HepG2 (cell line): ENCODE data around the gene CAD. TPM values are rescaled to one million over a fixed set of nuclear protein-coding genes. Genes with fewer than 3 reads are reported as not detected.

Experiments
- AHDC1 ChIP-seq: sonication (generic); formaldehyde crosslinking; IDR thresholded peaks from 2 replicates; pipeline ENCODE4 v1.5.1; 2020; ENCODE audit warnings: mild to moderate bottlenecking, missing genetic modification reagents, borderline replicate concordance
- GTF2F1 ChIP-seq: fragments of 150-350 bp; IDR thresholded peaks from 2 replicates; pipeline ENCODE4 v1.6.1; 2014; ENCODE audit warnings: low read length
- GZF1 ChIP-seq: sonication (generic); formaldehyde crosslinking; IDR thresholded peaks from 2 replicates; pipeline ENCODE4 v1.5.1; 2020; ENCODE audit warnings: mild to moderate bottlenecking, missing genetic modification reagents
- MEIS1 ChIP-seq: sonication (generic); formaldehyde crosslinking; IDR thresholded peaks from 2 replicates; pipeline ENCODE4 v1.9.0; 2021; ENCODE audit warnings: mild to moderate bottlenecking, missing genetic modification reagents, moderate library complexity, borderline replicate concordance
- NBN ChIP-seq: fragments of 450-650 bp; conservative IDR thresholded peaks from 2 replicates; pipeline ENCODE4 v1.6.1; 2017
- NFYC ChIP-seq: IDR thresholded peaks from 2 replicates; pipeline ENCODE4 v1.6.1; 2016; ENCODE audit warnings: missing genetic modification reagents, missing compliant biosample characterization
- TAF1 ChIP-seq: sonication (generic); formaldehyde crosslinking; IDR thresholded peaks from 2 replicates; pipeline ENCODE4 v1.4.0; 2020; ENCODE audit warnings: missing genetic modification reagents
- ZBTB38 ChIP-seq: sonication (generic); formaldehyde crosslinking; IDR thresholded peaks from 2 replicates; pipeline ENCODE4 v1.5.1; 2020; ENCODE audit warnings: mild to moderate bottlenecking, missing genetic modification reagents
- ZBTB43 ChIP-seq: sonication (generic); formaldehyde crosslinking; conservative IDR thresholded peaks from 2 replicates; pipeline ENCODE4 v1.4.0; 2020; ENCODE audit warnings: missing genetic modification reagents
- ZKSCAN8 ChIP-seq: IDR thresholded peaks from 2 replicates; pipeline ENCODE4 v1.6.1; 2016; ENCODE audit warnings: borderline replicate concordance, missing genetic modification reagents, missing compliant biosample characterization
- ZNF138 ChIP-seq: sonication (generic); formaldehyde crosslinking; IDR thresholded peaks from 2 replicates; pipeline ENCODE4 v1.5.0; 2020; ENCODE audit warnings: mild to moderate bottlenecking, low read depth, missing genetic modification reagents
- ZNF142 ChIP-seq: sonication (generic); formaldehyde crosslinking; IDR thresholded peaks from 2 replicates; pipeline ENCODE4 v1.4.0; 2020; ENCODE audit warnings: missing genetic modification reagents
- ZNF3 ChIP-seq: IDR thresholded peaks from 2 replicates; pipeline ENCODE4 v1.7.0; 2017; ENCODE audit warnings: inconsistent platforms
- ZNF333 ChIP-seq: sonication (generic); formaldehyde crosslinking; IDR thresholded peaks from 2 replicates; pipeline ENCODE4 v1.4.0; 2020; ENCODE audit warnings: mild to moderate bottlenecking, missing genetic modification reagents, borderline replicate concordance
- ZNF562 ChIP-seq: sonication (generic); formaldehyde crosslinking; IDR thresholded peaks from 2 replicates; pipeline ENCODE4 v1.8.0; 2022; ENCODE audit warnings: missing genetic modification reagents, borderline replicate concordance
- ZNF724P ChIP-seq: sonication (generic); formaldehyde crosslinking; IDR thresholded peaks from 2 replicates; pipeline ENCODE4 v1.8.0; 2022; ENCODE audit warnings: missing genetic modification reagents, borderline replicate concordance
- ZNF768 ChIP-seq: sonication (generic); formaldehyde crosslinking; IDR thresholded peaks from 2 replicates; pipeline ENCODE4 v1.4.0; 2020; ENCODE audit warnings: missing genetic modification reagents
- ZZZ3 ChIP-seq: sonication (generic); formaldehyde crosslinking; IDR thresholded peaks from 2 replicates; pipeline ENCODE4 v1.4.0; 2020; ENCODE audit warnings: missing genetic modification reagents, mild to moderate bottlenecking, borderline replicate concordance
- polyA plus RNA-seq, 8 experiments: library from polyadenylated mRNA; depleted of rRNA in 3 of 8; stranded (reverse) in 7 of 8; unstranded in 1 of 8; fragments of >200 nt; fragmentation: Illumina TruSeq in 4 of 8; extraction: Trizol in 4 of 8; gene quantifications; 2 replicates each; pipeline versions ENCODE4 v1.2.1 to v1.2.3, GENCODE V29; 2011 to 2016; ENCODE audit warnings: low read depth in 4 of 8, missing spikeins in 1 of 8, mixed read lengths in 1 of 8; ENCODE audit not compliant: insufficient read depth in 1 of 8
- total RNA-seq, 5 experiments: library from RNA; depleted of rRNA; stranded (reverse); fragments of >200 nt; fragmentation: Illumina TruSeq; extraction: Trizol; gene quantifications; 2 replicates each; pipeline ENCODE4 v1.2.3, GENCODE V29; 2016; ENCODE audit warnings: low read depth in 1 of 5

The CAD gene
- total and polyA plus RNA-seq, 2 of the 13 experiments (the other 11 are each of a cell fraction or from before 2014, with no cell fraction given) = 21.7 to 37.0 TPM

DNA sequence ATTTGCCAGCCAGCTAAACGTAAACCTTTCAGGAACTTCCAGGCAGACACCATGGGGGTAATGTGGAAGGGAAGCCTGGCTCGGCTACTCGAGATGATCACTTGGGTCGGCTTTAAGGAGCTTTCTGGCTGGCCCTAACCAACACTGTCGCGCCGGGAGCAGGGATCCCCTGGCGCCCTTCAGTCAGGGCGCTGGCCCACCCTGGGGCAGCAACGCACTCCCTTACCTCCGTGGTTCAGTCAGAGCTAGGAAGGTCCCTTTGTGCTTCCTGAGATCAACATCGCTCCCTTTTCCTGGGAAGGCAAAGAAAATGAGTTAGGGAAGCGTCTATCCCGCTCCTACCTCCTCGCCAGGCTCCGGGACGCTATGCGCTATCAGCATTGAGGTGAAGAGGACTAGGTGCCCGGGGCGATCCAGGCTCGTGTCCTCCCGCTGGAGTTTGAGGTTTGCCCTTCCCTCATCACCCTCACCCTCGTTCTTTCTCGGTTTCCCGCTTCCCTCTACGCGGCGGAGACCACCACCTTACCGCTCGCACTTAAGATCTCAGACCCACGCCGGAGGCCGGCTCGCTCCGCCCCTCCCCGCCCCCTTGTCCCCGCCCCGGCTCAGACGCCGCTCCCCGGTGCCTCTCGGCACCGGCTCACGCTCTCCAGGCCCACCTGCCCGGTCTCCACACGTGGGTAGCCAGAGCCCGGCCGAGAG lies 5.8 kb upstream of the CAD start (continued):
- TF ChIP-seq ZKSCAN8 (CRISPR knock-in tag) = no peak
- TF ChIP-seq ZNF724P (CRISPR knock-in tag) = no peak
- no peak for TF ChIP-seq MEIS1 (CRISPR knock-in tag)
- no peak for TF ChIP-seq ZBTB43 (CRISPR knock-in tag)
- no peak; the same call in 1 of the 2 replicates for TF ChIP-seq ZNF142 (CRISPR knock-in tag)
- TF ChIP-seq ZNF138 (CRISPR knock-in tag) = no peak
- TF ChIP-seq ZNF333 (CRISPR knock-in tag) = no peak; the same call in 1 of the 2 replicates
- TF ChIP-seq NBN = no peak
- no peak for TF ChIP-seq NFYC (CRISPR knock-in tag)
- TF ChIP-seq AHDC1 = no peak
- 0 out of 2 replicates have a peak, but pooled peaks have one; percentile 32 for TF ChIP-seq GZF1 (CRISPR knock-in tag)
- TF ChIP-seq ZNF768 (CRISPR knock-in tag) = peak; percentile 41; the same call in 1 of the 2 replicates
- TF ChIP-seq ZZZ3 = no peak; the same call in 1 of the 2 replicates
- no peak for TF ChIP-seq ZNF562 (CRISPR knock-in tag)
- TF ChIP-seq TAF1 (CRISPR knock-in tag) = no peak
- no peak for TF ChIP-seq GTF2F1
- TF ChIP-seq ZNF3 = no peak
- peak; percentile 60; the same call in 1 of the 2 replicates for TF ChIP-seq ZBTB38 (CRISPR knock-in tag)
